Fibroblast of pulmonary artery (primary cell): ENCODE results near the gene PHOX2A.

Source experiments
- DNase-seq: peaks from one replicate; pipeline ENCODE4 v3.0.0-alpha.2; 2010; ENCODE audit warnings: low read depth
- H3K4me3 ChIP-seq: replicated peaks from 2 replicates; pipeline ENCODE4 v1.5.1; 2011; ENCODE audit warnings: low read depth, mild to moderate bottlenecking, control low read depth, low read length, moderate library complexity
- CTCF ChIP-seq: IDR thresholded peaks from 2 replicates; pipeline ENCODE4 v1.5.1; 2011; ENCODE audit warnings: mild to moderate bottlenecking, control low read depth, low read length, inconsistent platforms; ENCODE audit errors: missing control alignments

Gene PHOX2A

GRCh38 chr11:72229925-72230763 lies 13.8 kb downstream of the PHOX2A start:
- H3K4me3 ChIP-seq: no peak overlapping the region

GRCh38 chr11:72229336-72229924 lies 14.5 kb downstream of the PHOX2A start:
- no peak for TF ChIP-seq CTCF
- no peak for DNase-seq
- H3K4me3 ChIP-seq: no peak overlapping the region

More at GRCh38 chr11:72229925-72230763, 13.8 kb downstream of the PHOX2A start:
- no peak for TF ChIP-seq CTCF
- no peak for DNase-seq

- H3K4me3 ChIP-seq: no peak overlapping the region
- no peak for TF ChIP-seq CTCF
- DNase-seq: no peak
Observed at GRCh38 chr11:72228844-72229231, 15.1 kb downstream of the PHOX2A start.

- no peak overlapping the region for H3K4me3 ChIP-seq
- DNase-seq: no peak
- peak; percentile 3 for TF ChIP-seq CTCF
Observed at GRCh38 chr11:72228229-72228843, 15.6 kb downstream of the PHOX2A start.

GRCh38 chr11:72227316-72228228 lies 16.4 kb downstream of the PHOX2A start:
- H3K4me3 ChIP-seq: no peak overlapping the region
- TF ChIP-seq CTCF: no peak
- DNase-seq: no peak

- no peak overlapping the region for H3K4me3 ChIP-seq
- no peak for TF ChIP-seq CTCF
- DNase-seq: no peak
Observed at GRCh38 chr11:72226701-72227100, 17.3 kb downstream of the PHOX2A start.
